PFSK-1 (cell line): ENCODE results near the gene PKP1.

Source experiments
- FOXP2 ChIP-seq: optimal IDR thresholded peaks from 2 replicates; pipeline ENCODE3; 2011; ENCODE audit warnings: borderline replicate concordance, control low read depth, inconsistent platforms; ENCODE audit not compliant: insufficient read depth; ENCODE audit errors: extremely low read length, extremely low read depth
- POLR2AphosphoS5 ChIP-seq: IDR thresholded peaks from 2 replicates; pipeline ENCODE4 v1.6.1; 2012; ENCODE audit warnings: low read depth, mild to moderate bottlenecking, control low read depth, low read length, moderate library complexity
- REST ChIP-seq, 2 experiments: IDR thresholded peaks; 2 replicates each; pipeline versions ENCODE4 v1.6.1 to v1.8.0; 2011 to 2012; ENCODE audit warnings: low read depth in 2 of 2, low read length in 2 of 2, control low read depth in 1 of 2, inconsistent platforms in 1 of 2, mild to moderate bottlenecking in 1 of 2, moderate library complexity in 1 of 2; ENCODE audit not compliant: insufficient read depth in 1 of 2
- SIN3A ChIP-seq: IDR thresholded peaks from 2 replicates; pipeline ENCODE4 v1.6.1; 2012; ENCODE audit warnings: mild to moderate bottlenecking, low read length, moderate library complexity, borderline replicate concordance; ENCODE audit not compliant: insufficient read depth
- TAF1 ChIP-seq: IDR thresholded peaks from 2 replicates; pipeline ENCODE4 v1.6.1; 2012; ENCODE audit warnings: low read length, control low read depth, borderline replicate concordance; ENCODE audit not compliant: insufficient read depth

PKP1 gene

GRCh38 chr1:201346987-201347386, 63.7 kb downstream of the PKP1 start:
- TF ChIP-seq REST (IDR thresholded peaks at IDR 0.05; ENCODE audit: insufficient read depth in 1 of 2, low read depth in 2 of 2, low read length in 2 of 2) (no peak), FOXP2 (no peak), TAF1 (no peak), SIN3A (no peak), POLR2AphosphoS5 (no peak)

- TF ChIP-seq POLR2AphosphoS5 (no peak), REST (IDR thresholded peaks at IDR 0.05; ENCODE audit: insufficient read depth in 1 of 2, low read depth in 2 of 2, low read length in 2 of 2) (no peak), SIN3A (no peak), TAF1 (no peak), FOXP2 (no peak)
These were observed 64.3 kb downstream of the PKP1 start for GRCh38 chr1:201347498-201348210.

- no peak for TF ChIP-seq REST (IDR thresholded peaks at IDR 0.05; ENCODE audit: insufficient read depth in 1 of 2, low read depth in 2 of 2, low read length in 2 of 2)
These were observed 64.9 kb downstream of the PKP1 start for GRCh38 chr1:201348211-201348566.

- no peak for TF ChIP-seq TAF1
- no peak for TF ChIP-seq FOXP2
- no peak for TF ChIP-seq REST (IDR thresholded peaks at IDR 0.05; ENCODE audit: insufficient read depth in 1 of 2, low read depth in 2 of 2, low read length in 2 of 2)
- TF ChIP-seq POLR2AphosphoS5 = no peak
These were observed 65.8 kb downstream of the PKP1 start for GRCh38 chr1:201349092-201349491.

GRCh38 chr1:201350361-201350725, 67.0 kb downstream of the PKP1 start:
- TF ChIP-seq POLR2AphosphoS5 = no peak
- TF ChIP-seq FOXP2 = no peak
- no peak for TF ChIP-seq SIN3A
- no peak for TF ChIP-seq TAF1
- TF ChIP-seq REST (IDR thresholded peaks at IDR 0.05; ENCODE audit: insufficient read depth in 1 of 2, low read depth in 2 of 2, low read length in 2 of 2) = no peak
